SU-DHL-6 (cell line): ENCODE measurements around the gene NUP37.

Experiments
- H2AFZ ChIP-seq: fragments of 200-600 bp; sonication (generic); 2 replicates; pipeline ENCODE4 v1.6.1; 2014; ENCODE audit warnings: low read depth, mild to moderate bottlenecking, moderate library complexity, mixed read lengths, antibody characterized with exemption, low read length; ENCODE audit not compliant: severe bottlenecking
- H3F3A ChIP-seq: fragments of 200-600 bp; shearing (Covaris generic); 2 replicates; pipeline ENCODE4 v1.6.0; 2016; ENCODE audit warnings: antibody characterized with exemption, mild to moderate bottlenecking; ENCODE audit not compliant: insufficient read depth
- H3K27ac ChIP-seq: fragments of 200-600 bp; sonication (generic); 2 replicates; pipeline ENCODE4 v1.5.1; 2016; ENCODE audit warnings: low read depth, mild to moderate bottlenecking, low read length, moderate library complexity, mixed read lengths
- H3K27me3 ChIP-seq: fragments of 200-600 bp; sonication (generic), shearing (Covaris generic); 2 replicates; pipeline ENCODE4 v1.6.0; 2014; ENCODE audit warnings: mild to moderate bottlenecking, low read length
- H3K36me3 ChIP-seq: fragments of 200-600 bp; sonication (generic); 2 replicates; pipeline ENCODE4 v1.6.1; 2014; ENCODE audit warnings: mild to moderate bottlenecking, low read length, mixed read lengths
- H3K4me2 ChIP-seq: fragments of 300-600, 200-600 bp; shearing (Covaris generic), sonication (generic); 2 replicates; pipeline ENCODE4 v1.6.0; 2014; ENCODE audit warnings: low read length, low read depth, mild to moderate bottlenecking; ENCODE audit not compliant: poor library complexity, severe bottlenecking
- H3K4me3 ChIP-seq: fragments of 200-600 bp; sonication (generic); 2 replicates; pipeline ENCODE4 v1.5.1; 2014; ENCODE audit warnings: antibody characterized with exemption, low read length, mild to moderate bottlenecking, mixed read lengths; ENCODE audit not compliant: insufficient read depth, poor library complexity, severe bottlenecking
- H3K79me2 ChIP-seq: fragments of 200-600 bp; sonication (generic); 2 replicates; pipeline ENCODE4 v1.6.1; 2014; ENCODE audit warnings: mild to moderate bottlenecking, low read length, moderate library complexity; ENCODE audit not compliant: insufficient read depth
- H3K9ac ChIP-seq: fragments of 200-600 bp; sonication (generic); 2 replicates; pipeline ENCODE4 v1.7.0; 2014; ENCODE audit warnings: mild to moderate bottlenecking, low read length
- H3K9me2 ChIP-seq: fragments of 200-600 bp; sonication (generic); replicated peaks from 2 replicates; pipeline ENCODE4 v1.6.1; 2014; ENCODE audit warnings: low read length; ENCODE audit not compliant: insufficient read depth
- H3K9me3 ChIP-seq: fragments of 200-600 bp; sonication (generic); 2 replicates; pipeline ENCODE4 v1.6.1; 2014; ENCODE audit warnings: low read length, mixed read lengths; ENCODE audit not compliant: insufficient read depth
- H4K20me1 ChIP-seq: fragments of 200-600 bp; sonication (generic); 2 replicates; pipeline ENCODE4 v1.6.1; 2014; ENCODE audit warnings: low read depth, mild to moderate bottlenecking, antibody characterized with exemption, low read length, moderate library complexity, mixed read lengths
- EZH2phosphoT487 ChIP-seq: fragments of 200-600 bp; sonication (generic), shearing (Covaris generic); conservative IDR thresholded peaks from 2 replicates; pipeline ENCODE4 v1.6.1; 2018; ENCODE audit warnings: mild to moderate bottlenecking, antibody characterized with exemption, low read length, moderate library complexity, mixed read lengths
- TF ChIP-seq, protein P1 (sequence below): fragments of 200-600 bp; sonication (generic); IDR thresholded peaks from one replicate; pipeline ENCODE4 v1.5.1; 2017; ENCODE audit warnings: antibody characterized with exemption, mild to moderate bottlenecking, low read length, moderate library complexity; ENCODE audit not compliant: insufficient read depth, poor library complexity, severe bottlenecking

The NUP37 gene

DNA sequence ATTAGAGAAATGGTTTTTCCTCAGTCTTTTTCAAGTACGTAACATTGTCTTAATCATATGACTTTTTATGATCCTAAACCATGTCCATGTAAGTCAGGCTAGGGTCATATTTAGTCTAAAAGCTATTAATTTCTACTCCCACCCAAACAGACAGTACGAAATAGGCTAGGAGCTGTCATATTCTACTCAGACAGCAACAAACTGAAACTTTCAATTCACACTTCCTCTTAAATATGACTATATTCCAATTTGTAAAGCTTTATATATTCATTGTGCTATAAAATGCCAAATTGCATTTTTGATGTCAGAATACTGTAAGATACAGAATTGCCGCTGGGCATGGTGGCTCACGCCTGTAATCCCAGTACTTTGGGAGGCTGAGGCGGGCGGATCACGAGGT lies 3.5 kb downstream of the NUP37 start:
- peaks cover 22% of the 10 kb centered on the region for H3K79me2 ChIP-seq
- peaks cover 28% of the 10 kb centered on the region for H3K36me3 ChIP-seq
- H3K9ac ChIP-seq: no peak overlapping the region
- H3K27ac ChIP-seq: no peak overlapping the region
- no peak overlapping the region for H3K4me2 ChIP-seq
- H4K20me1 ChIP-seq: no peaks in the 10 kb centered on the region
- H2AFZ ChIP-seq: no peak overlapping the region
- H3K4me3 ChIP-seq: no peak overlapping the region
- no peaks in the 10 kb centered on the region for H3K9me2 ChIP-seq
- H3F3A ChIP-seq: peaks cover 3% of the 10 kb centered on the region; the same call in 1 of the 2 replicates
- TF ChIP-seq EZH2phosphoT487: no peak
- TF ChIP-seq, protein P1, sequence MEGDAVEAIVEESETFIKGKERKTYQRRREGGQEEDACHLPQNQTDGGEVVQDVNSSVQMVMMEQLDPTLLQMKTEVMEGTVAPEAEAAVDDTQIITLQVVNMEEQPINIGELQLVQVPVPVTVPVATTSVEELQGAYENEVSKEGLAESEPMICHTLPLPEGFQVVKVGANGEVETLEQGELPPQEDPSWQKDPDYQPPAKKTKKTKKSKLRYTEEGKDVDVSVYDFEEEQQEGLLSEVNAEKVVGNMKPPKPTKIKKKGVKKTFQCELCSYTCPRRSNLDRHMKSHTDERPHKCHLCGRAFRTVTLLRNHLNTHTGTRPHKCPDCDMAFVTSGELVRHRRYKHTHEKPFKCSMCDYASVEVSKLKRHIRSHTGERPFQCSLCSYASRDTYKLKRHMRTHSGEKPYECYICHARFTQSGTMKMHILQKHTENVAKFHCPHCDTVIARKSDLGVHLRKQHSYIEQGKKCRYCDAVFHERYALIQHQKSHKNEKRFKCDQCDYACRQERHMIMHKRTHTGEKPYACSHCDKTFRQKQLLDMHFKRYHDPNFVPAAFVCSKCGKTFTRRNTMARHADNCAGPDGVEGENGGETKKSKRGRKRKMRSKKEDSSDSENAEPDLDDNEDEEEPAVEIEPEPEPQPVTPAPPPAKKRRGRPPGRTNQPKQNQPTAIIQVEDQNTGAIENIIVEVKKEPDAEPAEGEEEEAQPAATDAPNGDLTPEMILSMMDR: no peak
- H3K27me3 ChIP-seq: no peaks in the 10 kb centered on the region
- H3K9me3 ChIP-seq: no peaks in the 10 kb centered on the region

DNA sequence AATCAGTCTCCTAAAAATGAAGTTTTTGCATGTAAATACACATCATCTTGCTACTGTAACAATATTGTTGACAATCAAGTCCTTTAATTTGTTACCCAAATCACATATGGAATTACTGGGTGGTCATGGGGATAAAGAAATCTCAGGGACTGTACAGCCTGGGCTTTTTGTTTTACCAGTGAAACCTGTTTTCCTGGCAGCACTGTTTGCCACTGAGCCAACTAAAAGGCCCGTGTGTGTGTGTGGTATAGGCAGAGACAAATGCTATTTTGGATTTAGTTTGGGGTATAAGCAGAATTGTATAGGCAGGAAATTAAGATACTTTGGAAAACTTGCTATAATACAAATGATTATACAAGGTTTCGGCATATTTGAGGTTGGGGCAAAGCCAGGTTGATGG lies 5.7 kb downstream of the NUP37 start:
- H3F3A ChIP-seq: no peaks in the 10 kb centered on the region; the same call in 1 of the 2 replicates
- H3K9ac ChIP-seq: no peak overlapping the region
- no peak overlapping the region for H3K4me3 ChIP-seq
- H2AFZ ChIP-seq: no peak overlapping the region
- no peak for TF ChIP-seq EZH2phosphoT487
- TF ChIP-seq, protein P1: no peak
- H3K36me3 ChIP-seq: peaks cover 49% of the 10 kb centered on the region
- peaks cover 5% of the 10 kb centered on the region for H3K79me2 ChIP-seq
- no peaks in the 10 kb centered on the region for H4K20me1 ChIP-seq
- no peaks in the 10 kb centered on the region for H3K9me2 ChIP-seq
- no peak overlapping the region for H3K4me2 ChIP-seq
- no peaks in the 10 kb centered on the region for H3K27me3 ChIP-seq
- no peaks in the 10 kb centered on the region for H3K9me3 ChIP-seq
- no peak overlapping the region for H3K27ac ChIP-seq

DNA sequence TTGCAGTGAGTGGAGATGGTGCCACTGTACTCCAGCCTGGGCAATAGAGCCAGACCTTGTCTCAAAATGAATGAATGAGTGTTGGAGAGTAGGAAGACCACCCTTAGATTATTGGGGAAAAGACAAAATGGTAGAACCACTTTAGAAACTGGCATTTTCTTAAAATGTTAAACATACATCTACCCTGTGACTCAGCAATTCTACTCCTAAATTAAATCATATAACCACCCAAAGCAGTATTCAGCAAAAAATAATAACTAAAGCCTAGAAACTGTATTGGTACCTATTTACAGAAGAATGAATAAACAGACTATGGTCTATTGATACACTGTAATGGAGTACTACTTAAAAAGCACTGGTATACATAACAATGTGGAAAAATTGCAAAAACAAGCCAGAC lies 9.1 kb downstream of the NUP37 start:
- H3K27ac ChIP-seq: no peak overlapping the region
- H3K9ac ChIP-seq: no peak overlapping the region
- H2AFZ ChIP-seq: no peak overlapping the region
- H3K36me3 ChIP-seq: peaks cover 66% of the 10 kb centered on the region
- H3K4me2 ChIP-seq: no peak overlapping the region
- TF ChIP-seq, protein P1: no peak
- no peak for TF ChIP-seq EZH2phosphoT487
- H3K27me3 ChIP-seq: no peaks in the 10 kb centered on the region
- no peak overlapping the region for H3K4me3 ChIP-seq
- H3K9me2 ChIP-seq: no peaks in the 10 kb centered on the region
- no peaks in the 10 kb centered on the region for H4K20me1 ChIP-seq
- peaks cover 8% of the 10 kb centered on the region; the same call in 1 of the 2 replicates for H3K9me3 ChIP-seq
- no peaks in the 10 kb centered on the region for H3K79me2 ChIP-seq
- no peaks in the 10 kb centered on the region for H3F3A ChIP-seq
